ENCODE data around the gene BUD23. TPM values are rescaled to one million over a fixed set of nuclear protein-coding genes. Genes with fewer than 3 reads are reported as not detected.

BUD23 gene
- total RNA-seq, 1 experiment from 2014 or later = 78.1 TPM

DNA sequence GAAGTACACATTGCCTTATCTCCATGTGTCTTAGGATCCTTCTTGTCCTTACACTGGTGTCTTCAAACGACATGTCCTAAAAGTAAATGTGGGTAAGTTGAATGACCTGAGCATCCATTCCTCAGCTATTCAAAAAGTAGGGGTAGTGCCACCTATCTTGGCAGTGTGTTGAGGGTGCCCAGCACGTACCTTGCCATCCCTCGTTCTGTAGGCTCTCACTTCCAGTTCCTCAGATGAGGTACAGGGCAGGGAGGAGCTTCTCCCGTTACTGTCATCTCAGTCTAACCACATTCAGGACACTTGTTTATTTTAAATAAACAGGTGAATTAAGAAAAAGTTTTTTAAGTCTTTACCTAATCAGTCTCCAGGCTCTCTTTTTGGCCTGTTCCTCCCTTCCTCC lies 13.0 kb downstream of the BUD23 start:
- no peak overlapping the region for H3T11ph ChIP-seq (ENCODE audit: low read length)
- Mint-ChIP-seq H3K9me3 (no peaks in the 10 kb centered on the region), H3K27me3 (ENCODE audit: low read depth) (no peaks in the 10 kb centered on the region; the same call in 1 of the 2 replicates), H3K4me1 (no peaks in the 10 kb centered on the region), H3K36me3 (ENCODE audit: insufficient read depth in 1 of 3, low read depth in 3 of 3) (peaks cover 41 to 75% (median 59%) of the 10 kb centered on the region in 3 experiments), H3K4me3 (no peak overlapping the region), H3K27ac (no peak overlapping the region)
- H4K8ac ChIP-seq (replicated peaks; ENCODE audit: insufficient read length, low read depth, low read length) = no peak overlapping the region
- H3K4me2 ChIP-seq (ENCODE audit: insufficient read depth, insufficient read length, low read length) = no peak overlapping the region
- H4K91ac ChIP-seq (ENCODE audit: insufficient read length, low read depth, low read length) = no peak overlapping the region
- no peaks in the 10 kb centered on the region for H3K79me2 ChIP-seq (ENCODE audit: insufficient read depth, low read length)
- H3K4ac ChIP-seq (ENCODE audit: low read depth, low read length) = no peak overlapping the region
- H2BK120ac ChIP-seq (ENCODE audit: low read depth, low read length, poor library complexity, severe bottlenecking) = no peak overlapping the region
- H3K27ac ChIP-seq (ENCODE audit: insufficient read length, low read depth, low read length) = no peak overlapping the region
- DNase-seq = no peak
- H2BK5ac ChIP-seq (ENCODE audit: insufficient read length, low read length) = no peak overlapping the region
- no peaks in the 10 kb centered on the region for H4K20me1 ChIP-seq (ENCODE audit: control insufficient read depth, insufficient read depth, insufficient read length)
- no peak overlapping the region for H2BK15ac ChIP-seq (ENCODE audit: low read depth, low read length)
- H3K56ac ChIP-seq (ENCODE audit: insufficient read length, low read depth, low read length) = peak overlapping the region; percentile 56
- no peak overlapping the region for H2AFZ ChIP-seq (ENCODE audit: low read length)
- no peaks in the 10 kb centered on the region for H3K9me3 ChIP-seq (ENCODE audit: control insufficient read depth, low read depth, low read length)
- no peak overlapping the region for H3K23ac ChIP-seq (ENCODE audit: insufficient read length, low read depth, low read length)
- no CpG with 5 or more reads among the region's 4 CpGs for WGBS (ENCODE audit: extremely low coverage, insufficient read length, low lambda C conversion rate)
- H3K14ac ChIP-seq (ENCODE audit: insufficient read depth, low read length) = no peak overlapping the region
- H2AK5ac ChIP-seq (ENCODE audit: insufficient read length, low read length) = no peak overlapping the region
- TF ChIP-seq, protein P1, sequence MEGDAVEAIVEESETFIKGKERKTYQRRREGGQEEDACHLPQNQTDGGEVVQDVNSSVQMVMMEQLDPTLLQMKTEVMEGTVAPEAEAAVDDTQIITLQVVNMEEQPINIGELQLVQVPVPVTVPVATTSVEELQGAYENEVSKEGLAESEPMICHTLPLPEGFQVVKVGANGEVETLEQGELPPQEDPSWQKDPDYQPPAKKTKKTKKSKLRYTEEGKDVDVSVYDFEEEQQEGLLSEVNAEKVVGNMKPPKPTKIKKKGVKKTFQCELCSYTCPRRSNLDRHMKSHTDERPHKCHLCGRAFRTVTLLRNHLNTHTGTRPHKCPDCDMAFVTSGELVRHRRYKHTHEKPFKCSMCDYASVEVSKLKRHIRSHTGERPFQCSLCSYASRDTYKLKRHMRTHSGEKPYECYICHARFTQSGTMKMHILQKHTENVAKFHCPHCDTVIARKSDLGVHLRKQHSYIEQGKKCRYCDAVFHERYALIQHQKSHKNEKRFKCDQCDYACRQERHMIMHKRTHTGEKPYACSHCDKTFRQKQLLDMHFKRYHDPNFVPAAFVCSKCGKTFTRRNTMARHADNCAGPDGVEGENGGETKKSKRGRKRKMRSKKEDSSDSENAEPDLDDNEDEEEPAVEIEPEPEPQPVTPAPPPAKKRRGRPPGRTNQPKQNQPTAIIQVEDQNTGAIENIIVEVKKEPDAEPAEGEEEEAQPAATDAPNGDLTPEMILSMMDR (conservative IDR thresholded peaks at IDR 0.05) = no peak
- H2BK12ac ChIP-seq (ENCODE audit: insufficient read length, low read depth, low read length) = no peak overlapping the region
- no peak overlapping the region for H2BK20ac ChIP-seq (ENCODE audit: low read depth, low read length, poor library complexity, severe bottlenecking)
- H3K4me1 ChIP-seq (ENCODE audit: insufficient read depth, low read length) = no peaks in the 10 kb centered on the region
- H3K27me3 ChIP-seq (ENCODE audit: insufficient read depth, low read length) = no peaks in the 10 kb centered on the region
- H3K18ac ChIP-seq (ENCODE audit: insufficient read length, low read depth, low read length) = no peak overlapping the region
- no peaks in the 10 kb centered on the region for H3K79me1 ChIP-seq (ENCODE audit: insufficient read depth, low read depth, low read length, poor library complexity, severe bottlenecking)
- no peaks in the 10 kb centered on the region for H3K23me2 ChIP-seq (ENCODE audit: insufficient read length, low read depth, low read length, poor library complexity, severe bottlenecking)
- no peak overlapping the region for H4K5ac ChIP-seq (ENCODE audit: insufficient read length, low read depth, low read length)
- H3K9ac ChIP-seq (ENCODE audit: extremely low read depth, insufficient read length, low read length) = no peak overlapping the region
